Hepatocyte (in vitro differentiated cells): ENCODE measurements around the gene C9orf50. TPM values are rescaled to one million over a fixed set of nuclear protein-coding genes. Genes with fewer than 3 reads are reported as not detected.

Experiments used
- DNase-seq: peaks from one replicate; pipeline ENCODE4 v3.0.0-alpha.2; 2016; ENCODE audit warnings: low spot score
- H2AFZ ChIP-seq: fragments of 200-600 bp; sonication (generic); 2 replicates; pipeline ENCODE4 v1.6.0; 2016; ENCODE audit warnings: antibody characterized with exemption, mild to moderate bottlenecking
- H3K27ac ChIP-seq: fragments of 200-600 bp; sonication (generic); 2 replicates; pipeline ENCODE4 v1.5.1; 2016; ENCODE audit warnings: mild to moderate bottlenecking
- H3K27me3 ChIP-seq: fragments of 200-600 bp; sonication (generic); 2 replicates; pipeline ENCODE4 v1.6.1; 2016
- H3K36me3 ChIP-seq: fragments of 200-600 bp; sonication (generic); replicated peaks from 2 replicates; pipeline ENCODE4 v1.5.1; 2016; ENCODE audit warnings: low read depth; ENCODE audit not compliant: insufficient read depth
- H3K4me1 ChIP-seq: fragments of 200-600 bp; sonication (generic); 2 replicates; pipeline ENCODE4 v1.5.1; 2016; ENCODE audit warnings: mild to moderate bottlenecking, moderate library complexity; ENCODE audit not compliant: insufficient read depth
- H3K4me2 ChIP-seq: fragments of 200-600 bp; sonication (generic); 2 replicates; pipeline ENCODE4 v1.6.0; 2016
- H3K4me3 ChIP-seq: fragments of 200-600 bp; sonication (generic); 2 replicates; pipeline ENCODE4 v1.5.1; 2016; ENCODE audit warnings: mild to moderate bottlenecking
- H3K79me2 ChIP-seq: fragments of 200-600 bp; sonication (generic); 2 replicates; pipeline ENCODE4 v1.6.0; 2017; ENCODE audit warnings: mild to moderate bottlenecking
- H3K9me2 ChIP-seq: fragments of 200-600 bp; sonication (generic); replicated peaks from 2 replicates; pipeline ENCODE4 v1.6.0; 2017; ENCODE audit warnings: mild to moderate bottlenecking; ENCODE audit not compliant: insufficient read depth
- H3K9me3 ChIP-seq: fragments of 200-600 bp; sonication (generic); 2 replicates; pipeline ENCODE4 v1.5.1; 2016; ENCODE audit warnings: low read depth, mild to moderate bottlenecking
- H4K20me1 ChIP-seq: fragments of 200-600 bp; sonication (generic); 2 replicates; pipeline ENCODE4 v1.6.0; 2016; ENCODE audit warnings: mild to moderate bottlenecking; ENCODE audit not compliant: insufficient read depth, poor library complexity, severe bottlenecking
- EZH2 ChIP-seq: fragments of 200-600 bp; sonication (generic); IDR thresholded peaks from 2 replicates; pipeline ENCODE4 v1.6.1; 2016; ENCODE audit warnings: antibody characterized with exemption, mild to moderate bottlenecking, borderline replicate concordance
- EZH2phosphoT487 ChIP-seq: fragments of 200-600 bp; sonication (generic); IDR thresholded peaks from one replicate; pipeline ENCODE4 v1.6.1; 2018; ENCODE audit warnings: antibody characterized with exemption, mild to moderate bottlenecking, low read depth, moderate library complexity; ENCODE audit not compliant: unreplicated experiment, severe bottlenecking
- WGBS: methylation state at CpG from one replicate; pipeline ENCODE4 v1.1.6; 2016; ENCODE audit warnings: low lambda C conversion rate; ENCODE audit errors: missing lambda C conversion rate; 5-methylcytosine and 5-hydroxymethylcytosine counted together
- polyA plus RNA-seq: library from polyadenylated mRNA; unstranded; fragments of >200 nt; fragmentation: Nextera tagmentation; extraction: Ambion mirVana; gene quantifications from 2 replicates; pipeline ENCODE4 v1.2.1, GENCODE V29; 2016
- total RNA-seq: library from RNA; depleted of rRNA; stranded (reverse); fragments of >200 nt; gene quantifications from 2 replicates; pipeline ENCODE4 v1.2.3, GENCODE V29; 2014
- TF ChIP-seq, protein P1 (sequence below): fragments of 200-600 bp; sonication (generic); IDR thresholded peaks from 2 replicates; pipeline ENCODE4 v1.5.1; 2016; ENCODE audit warnings: antibody characterized with exemption, mild to moderate bottlenecking; ENCODE audit not compliant: poor library complexity

C9orf50 gene
- total and polyA plus RNA-seq, 2 experiments from 2014 or later: not detected

DNA sequence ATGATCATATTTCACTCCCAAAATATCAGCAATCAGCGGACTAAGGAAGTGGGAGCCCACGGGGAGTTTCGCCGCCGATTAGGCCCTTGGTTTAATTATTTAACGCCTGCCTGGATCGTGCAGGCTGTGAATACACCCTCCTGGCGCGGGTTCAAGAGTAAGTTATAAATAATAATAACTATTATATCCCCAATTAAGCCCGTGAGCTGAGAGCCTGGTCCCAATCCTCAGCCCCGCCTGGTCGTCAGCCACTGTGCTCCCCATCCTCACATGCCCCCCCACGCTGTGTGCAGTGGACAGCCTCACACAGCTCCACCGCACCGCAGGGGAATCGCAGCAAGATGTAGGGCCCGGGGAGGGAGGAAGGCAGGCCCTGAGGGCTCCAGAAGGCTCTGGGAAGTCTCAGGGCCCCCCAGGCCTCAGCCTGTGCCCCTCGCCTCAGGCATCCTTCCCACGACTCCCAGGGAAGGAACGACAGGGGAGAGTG is 33.7 kb upstream of the C9orf50 start:
- peaks cover 15% of the 10 kb centered on the region for H3K4me1 ChIP-seq
- no peak overlapping the region for H2AFZ ChIP-seq
- no peaks in the 10 kb centered on the region for H3K79me2 ChIP-seq
- H3K36me3 ChIP-seq: no peaks in the 10 kb centered on the region
- H4K20me1 ChIP-seq: no peaks in the 10 kb centered on the region
- TF ChIP-seq EZH2phosphoT487 (no peak), EZH2 (no peak)
- TF ChIP-seq, protein P1, sequence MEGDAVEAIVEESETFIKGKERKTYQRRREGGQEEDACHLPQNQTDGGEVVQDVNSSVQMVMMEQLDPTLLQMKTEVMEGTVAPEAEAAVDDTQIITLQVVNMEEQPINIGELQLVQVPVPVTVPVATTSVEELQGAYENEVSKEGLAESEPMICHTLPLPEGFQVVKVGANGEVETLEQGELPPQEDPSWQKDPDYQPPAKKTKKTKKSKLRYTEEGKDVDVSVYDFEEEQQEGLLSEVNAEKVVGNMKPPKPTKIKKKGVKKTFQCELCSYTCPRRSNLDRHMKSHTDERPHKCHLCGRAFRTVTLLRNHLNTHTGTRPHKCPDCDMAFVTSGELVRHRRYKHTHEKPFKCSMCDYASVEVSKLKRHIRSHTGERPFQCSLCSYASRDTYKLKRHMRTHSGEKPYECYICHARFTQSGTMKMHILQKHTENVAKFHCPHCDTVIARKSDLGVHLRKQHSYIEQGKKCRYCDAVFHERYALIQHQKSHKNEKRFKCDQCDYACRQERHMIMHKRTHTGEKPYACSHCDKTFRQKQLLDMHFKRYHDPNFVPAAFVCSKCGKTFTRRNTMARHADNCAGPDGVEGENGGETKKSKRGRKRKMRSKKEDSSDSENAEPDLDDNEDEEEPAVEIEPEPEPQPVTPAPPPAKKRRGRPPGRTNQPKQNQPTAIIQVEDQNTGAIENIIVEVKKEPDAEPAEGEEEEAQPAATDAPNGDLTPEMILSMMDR: no peak
- no peak overlapping the region for H3K4me3 ChIP-seq
- H3K27me3 ChIP-seq: no peaks in the 10 kb centered on the region
- no peaks in the 10 kb centered on the region for H3K9me2 ChIP-seq
- 59% methylated on average over 20 of the region's 20 CpGs for WGBS
- H3K9me3 ChIP-seq: no peaks in the 10 kb centered on the region
- no peak for DNase-seq
- H3K4me2 ChIP-seq: peak overlapping the region; percentile 2
- peak overlapping the region; percentile 35 for H3K27ac ChIP-seq

DNA sequence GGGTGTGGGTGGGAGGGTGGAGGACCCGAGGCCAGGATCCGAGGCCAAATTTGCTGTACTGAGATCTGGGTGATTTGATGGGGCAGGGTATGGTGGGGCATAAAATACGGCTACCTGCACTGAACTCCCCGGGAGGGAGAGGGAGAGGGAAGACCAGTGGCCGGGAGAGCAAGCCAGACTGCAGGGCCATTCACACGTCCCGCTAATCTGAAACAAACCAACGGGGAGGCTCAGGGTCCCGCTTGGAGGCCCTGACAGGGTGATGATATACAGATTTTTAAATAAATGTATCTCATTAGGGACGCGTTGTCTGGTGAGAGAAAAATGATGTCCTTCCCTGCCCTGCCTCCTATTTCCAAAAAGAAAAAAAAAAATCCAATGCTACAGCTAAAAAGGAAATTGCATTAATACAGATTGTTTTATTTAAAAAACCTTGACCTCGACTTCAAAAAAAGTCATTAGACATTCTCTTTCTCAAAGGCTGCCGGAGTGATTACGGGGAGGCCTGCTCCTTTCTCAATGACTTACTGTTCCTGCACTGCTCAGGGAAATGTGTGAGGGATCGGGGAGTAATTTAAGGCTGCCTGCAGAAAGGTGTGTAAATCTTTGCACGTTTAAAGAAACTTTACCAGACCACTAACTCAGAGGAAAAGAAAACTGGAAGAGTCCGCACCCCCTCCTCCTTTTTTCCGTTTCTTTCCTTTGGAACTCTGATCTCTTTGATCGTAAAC is 33.1 kb upstream of the C9orf50 start:
- no peak overlapping the region for H2AFZ ChIP-seq
- DNase-seq: no peak
- H3K4me3 ChIP-seq: no peak overlapping the region
- H3K4me2 ChIP-seq: peak overlapping the region; percentile 2
- H3K4me1 ChIP-seq: peaks cover 16% of the 10 kb centered on the region
- H4K20me1 ChIP-seq: no peaks in the 10 kb centered on the region
- H3K79me2 ChIP-seq: no peaks in the 10 kb centered on the region
- peak overlapping the region; percentile 35 for H3K27ac ChIP-seq
- H3K9me2 ChIP-seq: no peaks in the 10 kb centered on the region
- TF ChIP-seq, protein P1: no peak
- TF ChIP-seq EZH2: no peak
- no peak for TF ChIP-seq EZH2phosphoT487
- 41% methylated on average over 16 of the region's 19 CpGs for WGBS
- no peaks in the 10 kb centered on the region for H3K36me3 ChIP-seq
- H3K9me3 ChIP-seq: no peaks in the 10 kb centered on the region
- no peaks in the 10 kb centered on the region for H3K27me3 ChIP-seq

DNA sequence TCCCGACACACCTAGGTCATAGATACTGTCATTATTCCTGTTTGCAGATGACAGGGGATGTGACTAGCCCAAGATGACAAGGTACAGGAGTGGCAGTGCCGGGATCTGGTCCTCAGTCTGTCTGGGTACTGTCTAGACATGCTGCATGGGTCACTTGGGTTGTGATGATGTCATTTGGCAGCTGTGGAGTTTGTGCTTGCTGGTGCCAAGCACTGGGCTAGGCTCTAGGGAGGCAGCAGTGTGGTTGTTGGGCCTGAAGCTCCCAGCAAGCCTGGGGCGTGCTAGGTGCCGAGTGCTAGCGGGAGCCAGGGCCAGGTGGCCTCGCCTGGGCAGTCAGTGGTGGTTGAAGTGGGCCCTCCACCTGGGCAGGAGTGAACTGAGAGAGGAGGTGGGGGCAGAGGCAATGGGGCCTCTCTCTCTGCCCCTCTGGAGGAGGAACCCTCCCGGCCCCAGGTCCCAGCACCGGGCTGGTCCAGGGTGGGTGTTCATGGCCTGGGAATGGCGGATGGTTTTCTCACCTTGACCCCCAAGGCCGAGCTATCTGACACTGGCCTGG is 29.9 kb upstream of the C9orf50 start:
- Histone ChIP-seq H3K36me3 (no peaks in the 10 kb centered on the region), H2AFZ (no peak overlapping the region), H3K9me3 (no peaks in the 10 kb centered on the region), H3K27ac (peak overlapping the region; percentile 92), H3K9me2 (no peaks in the 10 kb centered on the region), H3K4me1 (peaks cover 16% of the 10 kb centered on the region), H3K79me2 (no peaks in the 10 kb centered on the region), H4K20me1 (no peaks in the 10 kb centered on the region), H3K27me3 (no peaks in the 10 kb centered on the region), H3K4me3 (no peak overlapping the region), H3K4me2 (no peak overlapping the region)
- 90% methylated on average over 10 of the region's 10 CpGs for WGBS
- no peak for TF ChIP-seq EZH2phosphoT487
- TF ChIP-seq EZH2: no peak
- TF ChIP-seq, protein P1: no peak
- DNase-seq: no peak
